Astrocyte of the hippocampus (primary cell): ENCODE data around the gene PMS1.
"Not testable (repeated sequence)": the region's sequence is repeated elsewhere in the genome, so short reads cannot be mapped to it uniquely, and the experiment has no call there.

ENCODE experiments used
- DNase-seq: peaks from one replicate; pipeline ENCODE4 v3.0.0; 2011; ENCODE audit warnings: low read depth, low spot score

PMS1 gene

GRCh38 chr2:189865826-189866225 is 81.6 kb downstream of the PMS1 start:
- no peak for DNase-seq

GRCh38 chr2:189866296-189866695 is 82.0 kb downstream of the PMS1 start:
- DNase-seq = peak; percentile 41

- DNase-seq = no peak
Measured at GRCh38 chr2:189868896-189869295, 84.6 kb downstream of the PMS1 start.

- DNase-seq = no peak
Measured at GRCh38 chr2:189870381-189871085, 86.3 kb downstream of the PMS1 start.

- DNase-seq = no peak
Measured at GRCh38 chr2:189873696-189874095, 89.4 kb downstream of the PMS1 start.

GRCh38 chr2:189874586-189875320 is 90.5 kb downstream of the PMS1 start:
- peak; percentile 46 for DNase-seq

GRCh38 chr2:189876271-189876670 is 92.0 kb downstream of the PMS1 start:
- DNase-seq = no peak

- no peak for DNase-seq
Measured at GRCh38 chr2:189879716-189880081, 95.4 kb downstream of the PMS1 start.

- DNase-seq = no peak
Measured at GRCh38 chr2:189880429-189880828, 96.2 kb downstream of the PMS1 start.

GRCh38 chr2:189880832-189881492 is 96.7 kb downstream of the PMS1 start:
- DNase-seq = no peak

- no peak for DNase-seq
Measured at GRCh38 chr2:189885368-189885767, 101.1 kb downstream of the PMS1 start.

GRCh38 chr2:189892546-189893294 is 108.5 kb downstream of the PMS1 start:
- not testable (repeated sequence) for DNase-seq

- DNase-seq = no peak
Measured at GRCh38 chr2:189896809-189897208, 112.6 kb downstream of the PMS1 start.

GRCh38 chr2:189899101-189899500 is 114.9 kb downstream of the PMS1 start:
- no peak for DNase-seq

- DNase-seq = no peak
Measured at GRCh38 chr2:189900726-189901125, 116.5 kb downstream of the PMS1 start.

GRCh38 chr2:189901664-189902063 is 117.4 kb downstream of the PMS1 start:
- DNase-seq = no peak

- DNase-seq = no peak
Measured at GRCh38 chr2:189913821-189914220, 129.6 kb downstream of the PMS1 start.

GRCh38 chr2:189916651-189917050 is 132.4 kb downstream of the PMS1 start:
- DNase-seq = no peak
